SK-N-SH (cell line): ENCODE data around the gene CLEC19A.

Experiments
- EP300 ChIP-seq, 2 experiments: IDR thresholded peaks; 2 replicates each; pipeline versions ENCODE4 v1.4.0 to v1.6.1; 2012; ENCODE audit warnings: borderline replicate concordance in 1 of 2, low read depth in 1 of 2, low read length in 1 of 2
- EZH2phosphoT487 ChIP-seq: fragments of 200-600 bp; sonication (generic); IDR thresholded peaks from 2 replicates; pipeline ENCODE4 v1.6.1; 2017; ENCODE audit warnings: low read depth, mixed run types, mild to moderate bottlenecking, antibody characterized with exemption, moderate library complexity, borderline replicate concordance
- JUND ChIP-seq: IDR thresholded peaks from 2 replicates; pipeline ENCODE4 v1.4.0; 2012
- NRF1 ChIP-seq: IDR thresholded peaks from 2 replicates; pipeline ENCODE4 v1.6.1; 2012; ENCODE audit warnings: low read depth, mild to moderate bottlenecking, low read length
- POLR2AphosphoS5 ChIP-seq: IDR thresholded peaks from 2 replicates; pipeline ENCODE4 v1.6.1; 2012; ENCODE audit warnings: low read depth, low read length
- RAD21 ChIP-seq: IDR thresholded peaks from 2 replicates; pipeline ENCODE4 v1.6.1; 2012; ENCODE audit warnings: mild to moderate bottlenecking, low read length
- RXRA ChIP-seq: IDR thresholded peaks from 2 replicates; pipeline ENCODE4 v1.4.0; 2012; ENCODE audit warnings: low read depth, mild to moderate bottlenecking, borderline replicate concordance
- TAF1 ChIP-seq: IDR thresholded peaks from 2 replicates; pipeline ENCODE4 v1.6.1; 2012; ENCODE audit warnings: low read depth, mild to moderate bottlenecking, low read length, moderate library complexity, borderline replicate concordance
- YY1 ChIP-seq: IDR thresholded peaks from 2 replicates; pipeline ENCODE4 v1.4.0; 2012; ENCODE audit warnings: low read depth, mild to moderate bottlenecking
- TF ChIP-seq, protein P1 (sequence below): fragments of 200-600 bp; sonication (generic); IDR thresholded peaks from 2 replicates; pipeline ENCODE4 v1.6.1; 2017; ENCODE audit warnings: antibody characterized with exemption, mild to moderate bottlenecking, moderate library complexity
- TF ChIP-seq, protein P2 (sequence below): IDR thresholded peaks from 2 replicates; pipeline ENCODE4 v1.4.0; 2012; ENCODE audit warnings: low read depth, borderline replicate concordance
- TF ChIP-seq, protein P3 (sequence below): IDR thresholded peaks from 2 replicates; pipeline ENCODE4 v1.6.1; 2012; ENCODE audit warnings: mild to moderate bottlenecking, low read depth, low read length, moderate library complexity

DNA sequence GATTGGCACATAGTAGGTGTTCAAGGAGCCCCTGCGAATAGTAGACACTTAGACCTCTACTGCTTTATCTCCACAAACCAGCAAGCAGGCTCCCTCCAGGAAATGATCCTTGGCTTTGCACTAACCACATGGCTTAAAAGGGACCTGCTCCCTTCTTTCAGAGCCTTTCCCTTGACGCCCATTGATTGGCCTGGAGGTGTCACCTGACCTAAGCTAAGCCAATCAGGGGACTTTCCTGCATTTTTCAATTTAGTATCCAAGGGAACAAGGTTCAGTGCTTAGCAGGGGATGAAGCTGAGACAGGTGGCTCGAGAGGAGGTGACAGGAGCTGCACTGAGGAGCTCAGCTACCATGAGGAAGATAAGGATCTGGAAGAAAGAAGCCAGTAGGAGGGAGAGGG is 52.8 kb downstream of the CLEC19A start:
- TF ChIP-seq POLR2AphosphoS5 (no peak), RAD21 (no peak), YY1 (no peak), EZH2phosphoT487 (no peak), EP300 (IDR thresholded peaks at IDR 0.05; ENCODE audit: borderline replicate concordance in 1 of 2, low read depth in 1 of 2, low read length in 1 of 2) (no peak), JUND (no peak), TAF1 (no peak), RXRA (no peak), NRF1 (no peak)
- TF ChIP-seq, protein P1, sequence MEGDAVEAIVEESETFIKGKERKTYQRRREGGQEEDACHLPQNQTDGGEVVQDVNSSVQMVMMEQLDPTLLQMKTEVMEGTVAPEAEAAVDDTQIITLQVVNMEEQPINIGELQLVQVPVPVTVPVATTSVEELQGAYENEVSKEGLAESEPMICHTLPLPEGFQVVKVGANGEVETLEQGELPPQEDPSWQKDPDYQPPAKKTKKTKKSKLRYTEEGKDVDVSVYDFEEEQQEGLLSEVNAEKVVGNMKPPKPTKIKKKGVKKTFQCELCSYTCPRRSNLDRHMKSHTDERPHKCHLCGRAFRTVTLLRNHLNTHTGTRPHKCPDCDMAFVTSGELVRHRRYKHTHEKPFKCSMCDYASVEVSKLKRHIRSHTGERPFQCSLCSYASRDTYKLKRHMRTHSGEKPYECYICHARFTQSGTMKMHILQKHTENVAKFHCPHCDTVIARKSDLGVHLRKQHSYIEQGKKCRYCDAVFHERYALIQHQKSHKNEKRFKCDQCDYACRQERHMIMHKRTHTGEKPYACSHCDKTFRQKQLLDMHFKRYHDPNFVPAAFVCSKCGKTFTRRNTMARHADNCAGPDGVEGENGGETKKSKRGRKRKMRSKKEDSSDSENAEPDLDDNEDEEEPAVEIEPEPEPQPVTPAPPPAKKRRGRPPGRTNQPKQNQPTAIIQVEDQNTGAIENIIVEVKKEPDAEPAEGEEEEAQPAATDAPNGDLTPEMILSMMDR, result no peak
- TF ChIP-seq, protein P2, sequence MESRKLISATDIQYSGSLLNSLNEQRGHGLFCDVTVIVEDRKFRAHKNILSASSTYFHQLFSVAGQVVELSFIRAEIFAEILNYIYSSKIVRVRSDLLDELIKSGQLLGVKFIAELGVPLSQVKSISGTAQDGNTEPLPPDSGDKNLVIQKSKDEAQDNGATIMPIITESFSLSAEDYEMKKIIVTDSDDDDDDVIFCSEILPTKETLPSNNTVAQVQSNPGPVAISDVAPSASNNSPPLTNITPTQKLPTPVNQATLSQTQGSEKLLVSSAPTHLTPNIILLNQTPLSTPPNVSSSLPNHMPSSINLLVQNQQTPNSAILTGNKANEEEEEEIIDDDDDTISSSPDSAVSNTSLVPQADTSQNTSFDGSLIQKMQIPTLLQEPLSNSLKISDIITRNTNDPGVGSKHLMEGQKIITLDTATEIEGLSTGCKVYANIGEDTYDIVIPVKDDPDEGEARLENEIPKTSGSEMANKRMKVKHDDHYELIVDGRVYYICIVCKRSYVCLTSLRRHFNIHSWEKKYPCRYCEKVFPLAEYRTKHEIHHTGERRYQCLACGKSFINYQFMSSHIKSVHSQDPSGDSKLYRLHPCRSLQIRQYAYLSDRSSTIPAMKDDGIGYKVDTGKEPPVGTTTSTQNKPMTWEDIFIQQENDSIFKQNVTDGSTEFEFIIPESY, result no peak
- TF ChIP-seq, protein P3, sequence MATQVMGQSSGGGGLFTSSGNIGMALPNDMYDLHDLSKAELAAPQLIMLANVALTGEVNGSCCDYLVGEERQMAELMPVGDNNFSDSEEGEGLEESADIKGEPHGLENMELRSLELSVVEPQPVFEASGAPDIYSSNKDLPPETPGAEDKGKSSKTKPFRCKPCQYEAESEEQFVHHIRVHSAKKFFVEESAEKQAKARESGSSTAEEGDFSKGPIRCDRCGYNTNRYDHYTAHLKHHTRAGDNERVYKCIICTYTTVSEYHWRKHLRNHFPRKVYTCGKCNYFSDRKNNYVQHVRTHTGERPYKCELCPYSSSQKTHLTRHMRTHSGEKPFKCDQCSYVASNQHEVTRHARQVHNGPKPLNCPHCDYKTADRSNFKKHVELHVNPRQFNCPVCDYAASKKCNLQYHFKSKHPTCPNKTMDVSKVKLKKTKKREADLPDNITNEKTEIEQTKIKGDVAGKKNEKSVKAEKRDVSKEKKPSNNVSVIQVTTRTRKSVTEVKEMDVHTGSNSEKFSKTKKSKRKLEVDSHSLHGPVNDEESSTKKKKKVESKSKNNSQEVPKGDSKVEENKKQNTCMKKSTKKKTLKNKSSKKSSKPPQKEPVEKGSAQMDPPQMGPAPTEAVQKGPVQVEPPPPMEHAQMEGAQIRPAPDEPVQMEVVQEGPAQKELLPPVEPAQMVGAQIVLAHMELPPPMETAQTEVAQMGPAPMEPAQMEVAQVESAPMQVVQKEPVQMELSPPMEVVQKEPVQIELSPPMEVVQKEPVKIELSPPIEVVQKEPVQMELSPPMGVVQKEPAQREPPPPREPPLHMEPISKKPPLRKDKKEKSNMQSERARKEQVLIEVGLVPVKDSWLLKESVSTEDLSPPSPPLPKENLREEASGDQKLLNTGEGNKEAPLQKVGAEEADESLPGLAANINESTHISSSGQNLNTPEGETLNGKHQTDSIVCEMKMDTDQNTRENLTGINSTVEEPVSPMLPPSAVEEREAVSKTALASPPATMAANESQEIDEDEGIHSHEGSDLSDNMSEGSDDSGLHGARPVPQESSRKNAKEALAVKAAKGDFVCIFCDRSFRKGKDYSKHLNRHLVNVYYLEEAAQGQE, result no peak
